BLaER1 treated with 17β-estradiol and CSF1 and Interleukin-3, amounts not matched to agents 10 nM and 100 nM (cell line): ENCODE measurements around the gene TCF4.

ENCODE experiments used
- H3K27ac ChIP-seq, 11 experiments: shearing (Covaris generic); formaldehyde crosslinking; 2 replicates each; pipeline ENCODE4 v1.8.1; 2022
- H3K27me3 ChIP-seq, 11 experiments: shearing (Covaris generic); formaldehyde crosslinking; 2 replicates each; pipeline ENCODE4 v1.8.1; 2022
- H3K36me3 ChIP-seq, 11 experiments: shearing (Covaris generic); formaldehyde crosslinking; 2 replicates each; pipeline ENCODE4 v1.8.1; 2022
- H3K4me1 ChIP-seq, 10 experiments: shearing (Covaris generic); formaldehyde crosslinking; 2 replicates each; pipeline ENCODE4 v1.8.1; 2022
- H3K4me2 ChIP-seq, 11 experiments: shearing (Covaris generic); formaldehyde crosslinking; 2 replicates each; pipeline ENCODE4 v1.8.1; 2022
- H3K4me3 ChIP-seq, 10 experiments: shearing (Covaris generic); formaldehyde crosslinking; 2 replicates each; pipeline ENCODE4 v1.8.1; 2022
- H3K9ac ChIP-seq, 11 experiments: shearing (Covaris generic); formaldehyde crosslinking; 2 replicates each; pipeline ENCODE4 v1.8.1; 2022
- H3K9me3 ChIP-seq, 11 experiments: shearing (Covaris generic); formaldehyde crosslinking; replicated peaks in 1 of 11; 2 replicates each; pipeline ENCODE4 v1.8.1; 2022
- H4K20me1 ChIP-seq, 11 experiments: shearing (Covaris generic); formaldehyde crosslinking; 2 replicates each; pipeline ENCODE4 v1.8.1; 2022
- Cebpa-rat ChIP-seq, 11 experiments: shearing (Covaris generic); IDR thresholded peaks; 2 replicates each; pipeline ENCODE4 v1.8.1; 2022

TCF4 gene

DNA sequence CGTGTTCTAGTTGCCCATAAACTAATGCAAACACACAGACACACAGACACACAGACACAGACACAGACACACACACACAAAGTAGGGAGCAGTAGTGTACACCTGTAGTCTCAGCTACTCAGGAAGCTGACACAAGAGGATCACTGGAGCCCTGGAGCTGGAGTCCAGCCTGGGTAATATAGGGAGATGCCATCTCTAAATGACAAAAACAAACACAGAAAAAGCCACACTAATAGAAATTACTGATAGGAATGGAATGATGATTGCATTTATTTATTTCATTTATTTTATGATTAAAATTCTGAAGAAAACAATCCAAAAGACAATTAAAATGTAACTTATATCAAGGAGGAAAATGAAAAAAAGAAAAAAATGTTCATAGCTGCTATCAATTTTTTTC is 30.8 kb downstream of the TCF4 start:
- TF ChIP-seq Cebpa-rat (IDR thresholded peaks at IDR 0.05) = no peak
- H3K4me3 ChIP-seq = no peak overlapping the region
- no peak overlapping the region for H3K27ac ChIP-seq
- H3K36me3 ChIP-seq = peaks cover 11 to 66% (median 43%) of the 10 kb centered on the region in 11 experiments; a peak in 18 of 22 replicates
- H3K4me1 ChIP-seq = peaks cover 15 to 78% (median 51%) of the 10 kb centered on the region in 10 experiments
- peaks cover 0 to 98% (median 61%) of the 10 kb centered on the region in 11 experiments; a peak in 18 of 22 replicates for H4K20me1 ChIP-seq
- H3K9ac ChIP-seq = no peak overlapping the region
- peak overlapping the region in 1 of 11 experiments; percentile 0; a peak in 1 of 22 replicates for H3K4me2 ChIP-seq
- peaks cover 0 to 6% (median 4%) of the 10 kb centered on the region in 11 experiments; a peak in 10 of 22 replicates for H3K9me3 ChIP-seq
- H3K27me3 ChIP-seq = no peaks in the 10 kb centered on the region

DNA sequence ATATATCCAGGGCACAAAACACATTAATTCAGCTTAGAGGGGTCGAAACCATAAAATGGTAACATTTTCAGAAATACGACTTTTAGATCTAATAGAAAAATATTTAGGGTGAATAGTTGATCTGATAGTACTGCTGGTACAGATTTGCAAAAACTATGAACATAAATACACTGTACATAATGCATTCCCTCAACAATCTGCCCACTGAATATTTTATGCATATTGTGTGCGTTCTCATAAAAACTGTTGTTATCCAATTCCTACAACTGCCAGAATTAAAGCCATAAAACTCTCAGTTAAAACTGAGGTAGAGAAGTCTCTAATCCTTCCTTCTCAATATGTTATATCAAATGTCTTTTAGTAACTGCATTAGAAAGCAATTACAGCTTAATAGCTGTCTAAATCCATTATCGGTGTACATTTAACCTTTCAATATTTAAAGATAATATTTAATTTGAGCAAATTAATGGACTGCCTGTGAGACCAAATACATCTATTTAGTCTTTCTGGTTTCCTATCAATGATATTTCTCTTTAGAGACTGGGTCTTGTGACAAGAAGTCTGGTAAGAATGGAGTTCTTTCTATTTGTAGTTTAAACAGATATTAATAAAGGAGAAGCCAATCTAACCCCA is 32.5 kb downstream of the TCF4 start:
- TF ChIP-seq Cebpa-rat (IDR thresholded peaks at IDR 0.05) = no peak
- no peak overlapping the region for H3K9ac ChIP-seq
- peaks cover 6 to 99% (median 68%) of the 10 kb centered on the region in 11 experiments; a peak in 19 of 22 replicates for H4K20me1 ChIP-seq
- peaks cover 15 to 81% (median 53%) of the 10 kb centered on the region in 10 experiments for H3K4me1 ChIP-seq
- H3K4me3 ChIP-seq = no peak overlapping the region
- H3K36me3 ChIP-seq = peaks cover 17 to 68% (median 52%) of the 10 kb centered on the region in 11 experiments; a peak in 21 of 22 replicates
- no peak overlapping the region for H3K27ac ChIP-seq
- H3K27me3 ChIP-seq = no peaks in the 10 kb centered on the region
- H3K4me2 ChIP-seq = peak overlapping the region in 7 of 11 experiments; percentile 24 to 55 (median 42); a peak in 8 of 22 replicates
- H3K9me3 ChIP-seq = no peaks in the 10 kb centered on the region; a peak in 1 of 22 replicates

DNA sequence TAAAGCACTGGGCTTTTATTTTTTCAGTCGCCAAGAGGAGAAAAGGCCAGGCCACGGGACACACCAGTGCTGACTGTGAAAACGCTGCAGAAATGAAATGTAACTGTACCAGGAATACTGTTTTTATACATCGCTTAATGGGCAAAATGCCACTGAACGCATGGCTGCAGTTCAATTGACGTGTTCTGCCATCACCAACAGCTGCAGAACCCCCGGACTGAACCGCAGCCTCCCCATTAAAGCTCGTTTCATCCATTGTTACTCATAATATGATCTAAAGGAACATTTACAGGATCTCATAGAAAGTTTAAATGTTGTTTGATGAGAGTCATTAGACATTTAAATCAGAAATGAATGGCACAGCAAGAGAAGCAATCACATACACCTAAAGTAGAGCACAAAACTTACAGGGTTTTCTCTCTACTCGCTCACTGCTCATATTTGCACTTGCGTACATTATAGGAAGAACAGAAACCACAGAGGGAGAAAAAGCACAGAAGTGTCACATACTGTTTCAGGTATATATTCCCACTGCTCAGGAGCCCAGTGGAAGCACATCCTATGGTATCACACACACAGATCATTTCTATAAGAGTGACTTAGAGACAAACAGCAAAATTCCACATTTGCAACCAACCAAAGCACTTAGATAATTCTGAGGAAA is 35.3 kb downstream of the TCF4 start:
- Histone ChIP-seq H3K27ac (peak overlapping the region in 3 of 11 experiments; percentile 5 to 52 (median 19); a peak in 5 of 22 replicates), H3K9me3 (no peaks in the 10 kb centered on the region; a peak in 1 of 22 replicates), H4K20me1 (peaks cover 9 to 99% (median 86%) of the 10 kb centered on the region in 11 experiments; a peak in 19 of 22 replicates), H3K9ac (peak overlapping the region in 5 of 11 experiments; percentile 9 to 51 (median 20); a peak in 6 of 22 replicates), H3K4me1 (peaks cover 15 to 68% (median 39%) of the 10 kb centered on the region in 10 experiments), H3K27me3 (no peaks in the 10 kb centered on the region), H3K4me2 (peak overlapping the region; percentile 58 to 84 (median 72)), H3K36me3 (peaks cover 30 to 75% (median 61%) of the 10 kb centered on the region in 11 experiments; a peak in 21 of 22 replicates), H3K4me3 (peak overlapping the region in 4 of 10 experiments; percentile 15 to 40 (median 30); a peak in 5 of 20 replicates)
- TF ChIP-seq Cebpa-rat (IDR thresholded peaks at IDR 0.05) = no peak

DNA sequence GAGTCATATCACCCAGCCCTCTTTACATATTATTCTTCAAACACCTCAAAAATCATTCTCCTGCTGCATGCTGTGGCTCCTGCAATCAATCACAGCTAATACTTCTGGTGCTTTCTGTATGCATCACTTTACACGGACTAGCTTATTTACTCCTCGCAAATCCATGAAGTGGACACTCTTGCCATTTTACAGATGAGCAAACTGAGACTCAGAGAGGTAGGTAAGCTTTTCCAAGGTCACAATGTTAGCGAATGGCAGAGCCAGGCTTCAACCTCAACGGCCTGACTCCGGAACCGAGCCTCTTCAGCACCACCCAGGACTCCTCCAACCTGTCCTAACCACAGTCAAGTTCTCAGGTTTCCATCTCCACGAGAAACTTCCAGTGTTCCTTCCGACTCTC is 36.8 kb downstream of the TCF4 start:
- Histone ChIP-seq H3K36me3 (peaks cover 25 to 75% (median 56%) of the 10 kb centered on the region in 11 experiments; a peak in 21 of 22 replicates), H3K4me3 (no peak overlapping the region), H3K27ac (no peak overlapping the region), H3K4me2 (peak overlapping the region in 5 of 11 experiments; percentile 67 to 84 (median 78); a peak in 8 of 22 replicates), H4K20me1 (peaks cover 11 to 100% (median 88%) of the 10 kb centered on the region in 11 experiments; a peak in 19 of 22 replicates), H3K9ac (no peak overlapping the region), H3K27me3 (no peaks in the 10 kb centered on the region), H3K4me1 (peaks cover 17 to 66% (median 44%) of the 10 kb centered on the region in 10 experiments), H3K9me3 (no peaks in the 10 kb centered on the region; a peak in 1 of 22 replicates)
- no peak for TF ChIP-seq Cebpa-rat (IDR thresholded peaks at IDR 0.05)

DNA sequence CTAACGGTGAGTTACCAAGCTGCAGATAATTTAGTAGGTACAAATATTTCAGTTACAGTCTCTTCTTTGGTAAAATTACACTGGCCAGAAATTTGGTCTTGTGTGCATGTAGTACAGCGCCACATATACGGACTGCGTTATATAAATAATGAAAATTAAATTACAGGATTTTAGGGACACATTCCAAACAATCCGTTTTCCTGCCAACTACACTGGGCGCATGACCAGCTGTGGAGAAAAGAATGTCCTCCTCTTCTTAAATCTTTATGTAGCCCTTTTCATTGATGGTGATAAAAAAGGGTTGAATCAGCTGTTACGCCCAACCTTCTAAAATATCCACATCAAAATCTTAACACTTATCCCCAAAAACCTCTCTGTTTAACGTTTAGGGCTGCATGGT is 37.5 kb downstream of the TCF4 start:
- Histone ChIP-seq H3K27me3 (no peaks in the 10 kb centered on the region), H3K9ac (no peak overlapping the region), H3K4me2 (no peak overlapping the region), H4K20me1 (peaks cover 11 to 100% (median 90%) of the 10 kb centered on the region in 11 experiments; a peak in 19 of 22 replicates), H3K27ac (no peak overlapping the region), H3K9me3 (no peaks in the 10 kb centered on the region; a peak in 1 of 22 replicates), H3K4me3 (no peak overlapping the region), H3K36me3 (peaks cover 29 to 75% (median 58%) of the 10 kb centered on the region in 11 experiments; a peak in 21 of 22 replicates), H3K4me1 (peaks cover 17 to 58% (median 41%) of the 10 kb centered on the region in 10 experiments)
- TF ChIP-seq Cebpa-rat (IDR thresholded peaks at IDR 0.05) = no peak

DNA sequence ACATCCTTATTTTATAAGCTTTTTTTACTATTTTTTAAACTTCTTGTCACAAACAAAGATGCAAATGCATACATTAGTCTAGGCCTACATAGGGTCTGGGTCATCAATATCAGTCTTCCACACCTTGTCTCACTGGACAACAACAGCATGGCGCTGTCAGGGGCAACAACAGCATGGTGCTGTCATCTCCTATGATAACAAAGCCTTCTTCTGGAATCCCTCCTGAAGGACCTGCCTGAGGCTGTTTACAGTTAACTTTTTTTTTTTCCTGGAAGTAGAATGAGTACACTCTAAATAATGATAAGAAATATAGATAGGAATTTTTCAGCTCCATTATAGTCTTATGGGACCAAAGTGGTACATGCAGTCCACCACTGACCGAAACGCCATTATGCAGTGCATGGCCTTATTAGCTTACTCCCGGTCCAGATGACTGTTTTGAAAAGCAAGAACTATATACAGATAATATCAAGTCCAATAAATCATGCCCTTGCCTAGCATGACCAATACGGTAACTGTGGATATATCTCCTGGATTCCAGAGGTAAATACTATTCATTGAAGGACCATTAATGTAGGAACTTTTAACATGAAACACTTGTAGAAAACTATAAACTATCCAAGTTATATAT is 38.4 kb downstream of the TCF4 start:
- Histone ChIP-seq H3K27ac (no peak overlapping the region), H3K4me3 (no peak overlapping the region), H3K4me2 (no peak overlapping the region), H3K4me1 (peaks cover 17 to 50% (median 34%) of the 10 kb centered on the region in 10 experiments), H4K20me1 (peaks cover 11 to 100% (median 90%) of the 10 kb centered on the region in 11 experiments; a peak in 19 of 22 replicates), H3K9me3 (no peaks in the 10 kb centered on the region; a peak in 1 of 22 replicates), H3K27me3 (no peaks in the 10 kb centered on the region), H3K9ac (no peak overlapping the region), H3K36me3 (peaks cover 29 to 78% (median 65%) of the 10 kb centered on the region in 11 experiments; a peak in 21 of 22 replicates)
- no peak for TF ChIP-seq Cebpa-rat (IDR thresholded peaks at IDR 0.05)

DNA sequence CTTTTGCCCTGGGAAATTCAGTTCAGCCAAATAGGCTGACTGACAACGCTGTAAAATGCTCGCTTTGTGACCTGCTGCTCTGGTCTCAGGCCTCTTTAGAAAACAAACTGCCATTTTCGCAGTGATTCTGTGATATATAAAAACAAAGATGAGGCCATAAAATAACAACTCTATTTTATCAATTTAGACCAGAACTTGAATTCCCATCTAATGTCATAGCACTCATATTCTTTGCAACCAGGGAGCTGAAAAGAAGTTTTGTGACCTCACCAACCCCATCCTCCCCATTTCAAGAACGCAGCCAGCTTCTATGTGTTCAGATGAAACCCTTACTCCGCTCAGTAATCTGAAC is 40.3 kb downstream of the TCF4 start:
- no peaks in the 10 kb centered on the region for H3K27me3 ChIP-seq
- peaks cover 0 to 7% (median 0%) of the 10 kb centered on the region in 11 experiments; a peak in 2 of 22 replicates for H3K9me3 ChIP-seq
- H3K4me1 ChIP-seq = peaks cover 5 to 31% (median 20%) of the 10 kb centered on the region in 10 experiments
- H3K9ac ChIP-seq = no peak overlapping the region
- H3K27ac ChIP-seq = no peak overlapping the region
- peaks cover 11 to 100% (median 85%) of the 10 kb centered on the region in 11 experiments; a peak in 20 of 22 replicates for H4K20me1 ChIP-seq
- no peak overlapping the region for H3K4me2 ChIP-seq
- peaks cover 29 to 97% (median 68%) of the 10 kb centered on the region in 11 experiments; a peak in 21 of 22 replicates for H3K36me3 ChIP-seq
- H3K4me3 ChIP-seq = no peak overlapping the region
- no peak for TF ChIP-seq Cebpa-rat (IDR thresholded peaks at IDR 0.05)

DNA sequence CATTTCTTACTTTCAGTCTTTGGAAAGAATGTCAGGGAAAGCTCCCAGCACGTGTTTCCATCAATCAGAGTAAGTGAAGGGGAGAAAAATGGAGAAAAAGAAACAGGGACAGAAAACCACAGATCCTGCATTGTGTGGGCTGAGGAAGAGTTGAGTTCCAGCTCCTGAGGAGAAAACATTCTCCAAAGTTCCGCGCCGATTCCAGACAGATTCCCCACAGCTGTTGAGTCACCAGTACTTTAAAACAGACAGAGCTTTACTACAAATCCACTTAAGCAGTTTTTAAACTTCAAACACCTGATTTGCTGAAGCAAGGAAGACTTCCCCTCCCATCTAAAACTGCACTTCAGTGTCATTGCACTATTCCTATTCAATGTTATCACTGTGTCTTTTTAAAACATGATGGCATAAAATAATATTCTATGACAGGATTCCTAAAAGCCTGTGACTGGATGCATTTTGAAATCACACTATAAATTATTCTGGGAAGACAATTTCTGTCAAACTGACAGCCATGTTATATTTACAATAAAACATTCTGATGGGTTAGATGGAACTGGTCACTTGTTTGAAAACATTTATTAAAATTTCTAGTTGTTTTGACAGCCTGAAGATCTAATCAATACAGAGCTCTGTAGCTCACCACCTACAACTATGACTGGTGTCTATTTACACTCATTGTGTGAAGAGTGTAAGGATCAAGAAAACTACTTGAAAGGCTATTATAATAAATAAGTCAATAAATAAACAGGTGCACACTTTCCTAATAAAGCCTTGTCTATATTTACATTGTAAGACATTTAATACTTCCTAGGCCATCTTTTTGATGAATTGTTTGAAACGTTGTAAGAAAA is 40.9 kb downstream of the TCF4 start:
- no peak for TF ChIP-seq Cebpa-rat (IDR thresholded peaks at IDR 0.05)
- H3K4me1 ChIP-seq = peaks cover 0 to 24% (median 15%) of the 10 kb centered on the region in 10 experiments; a peak in 15 of 20 replicates
- H3K4me2 ChIP-seq = peak overlapping the region in 2 of 11 experiments; percentile 22 to 40; a peak in 1 of 22 replicates
- peaks cover 8 to 100% (median 79%) of the 10 kb centered on the region in 11 experiments; a peak in 19 of 22 replicates for H4K20me1 ChIP-seq
- H3K36me3 ChIP-seq = peaks cover 29 to 100% (median 73%) of the 10 kb centered on the region in 11 experiments; a peak in 21 of 22 replicates
- no peaks in the 10 kb centered on the region for H3K27me3 ChIP-seq
- H3K9me3 ChIP-seq = peaks cover 0 to 7% (median 0%) of the 10 kb centered on the region in 11 experiments; a peak in 2 of 22 replicates
- H3K4me3 ChIP-seq = no peak overlapping the region
- H3K27ac ChIP-seq = no peak overlapping the region
- H3K9ac ChIP-seq = no peak overlapping the region
